ENCODE results near the gene CAB39L. TPM values are rescaled to one million over a fixed set of nuclear protein-coding genes. Genes with fewer than 3 reads are reported as not detected.

Gene CAB39L
- total RNA-seq, 4 donors from 2014 or later = 75.4 to 119 (median 81.8) TPM

- DNase-seq (ENCODE audit: extremely low spot score) = no peak
- Histone ChIP-seq H3K9me3 (no peaks in the 10 kb centered on the region), H3K4me3 (no peak overlapping the region), H3K4me1 (no peaks in the 10 kb centered on the region), H3K27me3 (no peaks in the 10 kb centered on the region), H3K27ac (replicated peaks in 1 of 4) (no peak overlapping the region), H3K36me3 (peaks cover 6 to 88% (median 37%) of the 10 kb centered on the region in 4 donors)
- intact Hi-C loops (cut with DNase I) = no loop called here
- 50% methylated on average over 1 of the region's 1 CpG for WGBS
- TF ChIP-seq EP300 (IDR thresholded peaks at IDR 0.05) (no peak), CTCF (IDR thresholded peaks at IDR 0.05) (no peak), POLR2AphosphoS5 (IDR thresholded peaks at IDR 0.05) (no peak), POLR2A (IDR thresholded peaks at IDR 0.05; ENCODE audit: low read depth) (no peak)
Measured at GRCh38 chr13:49472186-49472585, 28.3 kb upstream of the CAB39L start.

GRCh38 chr13:49466292-49466838 lies 22.5 kb upstream of the CAB39L start:
- Histone ChIP-seq H3K4me1 (no peaks in the 10 kb centered on the region), H3K4me3 (no peak overlapping the region), H3K36me3 (peaks cover 15 to 92% (median 42%) of the 10 kb centered on the region in 4 donors), H3K27ac (replicated peaks in 1 of 4) (no peak overlapping the region), H3K9me3 (no peaks in the 10 kb centered on the region), H3K27me3 (no peaks in the 10 kb centered on the region)
- WGBS = 79% methylated on average over 5 of the region's 5 CpGs
- TF ChIP-seq POLR2AphosphoS5 (IDR thresholded peaks at IDR 0.05) (no peak), POLR2A (IDR thresholded peaks at IDR 0.05; ENCODE audit: low read depth) (no peak), EP300 (IDR thresholded peaks at IDR 0.05) (no peak), CTCF (IDR thresholded peaks at IDR 0.05) (no peak)
- intact Hi-C loops (cut with DNase I) = no loop called here
- DNase-seq (ENCODE audit: extremely low spot score) = no peak

- no peak overlapping the region for H3K27ac ChIP-seq (replicated peaks in 1 of 4)
- H3K27me3 ChIP-seq = no peaks in the 10 kb centered on the region
- no peaks in the 10 kb centered on the region for H3K4me1 ChIP-seq
- WGBS = 90% methylated on average over 4 of the region's 4 CpGs
- no peak overlapping the region for H3K4me3 ChIP-seq
- TF ChIP-seq EP300 (IDR thresholded peaks at IDR 0.05) = no peak
- no peak for TF ChIP-seq POLR2AphosphoS5 (IDR thresholded peaks at IDR 0.05)
- TF ChIP-seq CTCF (IDR thresholded peaks at IDR 0.05) = no peak
- no peak for TF ChIP-seq POLR2A (IDR thresholded peaks at IDR 0.05; ENCODE audit: low read depth)
- intact Hi-C loops (cut with DNase I) = no loop called here
- peaks cover 21 to 85% (median 42%) of the 10 kb centered on the region in 4 donors for H3K36me3 ChIP-seq
- no peaks in the 10 kb centered on the region for H3K9me3 ChIP-seq
- DNase-seq (ENCODE audit: extremely low spot score) = no peak
Measured at GRCh38 chr13:49464621-49465325, 20.9 kb upstream of the CAB39L start.

GRCh38 chr13:49464085-49464484 lies 20.2 kb upstream of the CAB39L start:
- Histone ChIP-seq H3K27ac (replicated peaks in 1 of 4) (no peak overlapping the region), H3K36me3 (peaks cover 21 to 78% (median 40%) of the 10 kb centered on the region in 4 donors), H3K4me1 (no peaks in the 10 kb centered on the region), H3K9me3 (no peaks in the 10 kb centered on the region), H3K4me3 (no peak overlapping the region), H3K27me3 (no peaks in the 10 kb centered on the region)
- intact Hi-C loops (cut with DNase I) = no loop called here
- 81% methylated on average over 1 of the region's 1 CpG for WGBS
- DNase-seq (ENCODE audit: extremely low spot score) = no peak
- TF ChIP-seq EP300 (IDR thresholded peaks at IDR 0.05) (no peak), POLR2A (IDR thresholded peaks at IDR 0.05; ENCODE audit: low read depth) (no peak), CTCF (IDR thresholded peaks at IDR 0.05) (no peak)
